OCI-LY3 (cell line): ENCODE results near the gene ZNF160.

ENCODE experiments used
- H2AFZ ChIP-seq: fragments of 200-600, 300-600 bp; shearing (Covaris generic); 2 replicates; pipeline ENCODE4 v1.6.0; 2014; ENCODE audit warnings: antibody characterized with exemption, low read depth, low read length
- H3K27ac ChIP-seq: fragments of 200-600, 300-600 bp; sonication (generic); 2 replicates; pipeline ENCODE4 v1.5.1; 2014; ENCODE audit warnings: mild to moderate bottlenecking, low read length, moderate library complexity, mixed read lengths
- H3K27me3 ChIP-seq: fragments of 200-600, 300-600 bp; sonication (generic); 2 replicates; pipeline ENCODE4 v1.6.1; 2014; ENCODE audit warnings: low read depth, low read length, mixed read lengths
- H3K36me3 ChIP-seq: fragments of 200-600, 300-600 bp; sonication (generic); replicated peaks from 2 replicates; pipeline ENCODE3; 2014; ENCODE audit warnings: low read depth, low read length, mixed read lengths
- H3K4me1 ChIP-seq: fragments of 300-600, 200-600 bp; sonication (generic); 2 replicates; pipeline ENCODE4 v1.6.1; 2014; ENCODE audit warnings: low read length, mixed read lengths
- H3K4me2 ChIP-seq: fragments of 200-600, 300-600 bp; sonication (generic); 2 replicates; pipeline ENCODE4 v1.6.1; 2014; ENCODE audit warnings: low read length, mixed read lengths
- H3K4me3 ChIP-seq: fragments of 300-600, 200-600 bp; sonication (generic); 2 replicates; pipeline ENCODE4 v1.5.1; 2014; ENCODE audit warnings: antibody characterized with exemption, mild to moderate bottlenecking, low read length, moderate library complexity
- H3K79me2 ChIP-seq: fragments of 300-600, 200-600 bp; shearing (Covaris generic); 2 replicates; pipeline ENCODE4 v1.6.1; 2014; ENCODE audit warnings: mild to moderate bottlenecking, low read length, mixed read lengths
- H3K9ac ChIP-seq: fragments of 300-600, 200-600 bp; shearing (Covaris generic); 2 replicates; pipeline ENCODE4 v1.6.0; 2014; ENCODE audit warnings: mild to moderate bottlenecking, low read length, moderate library complexity
- H3K9me3 ChIP-seq: fragments of 200-600, 300-600 bp; shearing (Covaris generic); 2 replicates; pipeline ENCODE4 v1.6.1; 2014; ENCODE audit warnings: low read length, mixed read lengths; ENCODE audit not compliant: insufficient read depth
- H4K20me1 ChIP-seq: fragments of 200-600, 300-600 bp; sonication (generic); 2 replicates; pipeline ENCODE4 v1.6.1; 2016; ENCODE audit warnings: low read length, mixed read lengths; ENCODE audit not compliant: insufficient read depth
- CTCF ChIP-seq: fragments of 200-600, 300-600 bp; sonication (generic); IDR thresholded peaks from 2 replicates; pipeline ENCODE4 v1.5.1; 2014; ENCODE audit warnings: antibody characterized with exemption, low read length, low read depth
- EZH2phosphoT487 ChIP-seq: fragments of 200-600 bp; shearing (Covaris generic); IDR thresholded peaks from 2 replicates; pipeline ENCODE4 v1.6.1; 2018; ENCODE audit warnings: antibody characterized with exemption, mixed run types, low read depth

ZNF160 gene

GRCh38 chr19:53123400-53123799, 20.2 kb upstream of the ZNF160 start:
- H3K27ac ChIP-seq: no peak overlapping the region
- H2AFZ ChIP-seq: no peak overlapping the region
- no peak overlapping the region for H3K4me2 ChIP-seq
- no peak overlapping the region for H3K9ac ChIP-seq
- no peak overlapping the region for H3K4me3 ChIP-seq
- no peaks in the 10 kb centered on the region for H3K4me1 ChIP-seq
- H3K79me2 ChIP-seq: no peaks in the 10 kb centered on the region
- H4K20me1 ChIP-seq: no peaks in the 10 kb centered on the region
- no peaks in the 10 kb centered on the region for H3K27me3 ChIP-seq
- no peaks in the 10 kb centered on the region for H3K36me3 ChIP-seq
- TF ChIP-seq CTCF (no peak), EZH2phosphoT487 (no peak)
- H3K9me3 ChIP-seq: 0 out of 2 replicates have a peak, but pooled peaks cover 2% of the 10 kb centered on the region

- Histone ChIP-seq H3K27ac (no peak overlapping the region), H3K36me3 (no peaks in the 10 kb centered on the region), H3K4me1 (no peaks in the 10 kb centered on the region), H3K79me2 (no peaks in the 10 kb centered on the region), H2AFZ (no peak overlapping the region), H3K4me3 (no peak overlapping the region), H3K9ac (no peak overlapping the region), H3K9me3 (no peaks in the 10 kb centered on the region; the same call in 1 of the 2 replicates), H3K4me2 (no peak overlapping the region), H4K20me1 (no peaks in the 10 kb centered on the region), H3K27me3 (peaks cover 4% of the 10 kb centered on the region; the same call in 1 of the 2 replicates)
- TF ChIP-seq CTCF (no peak), EZH2phosphoT487 (no peak)
Measured at GRCh38 chr19:53112286-53112685, 9.1 kb upstream of the ZNF160 start.

GRCh38 chr19:53109527-53109926, 6.3 kb upstream of the ZNF160 start:
- H3K9me3 ChIP-seq: no peaks in the 10 kb centered on the region; the same call in 1 of the 2 replicates
- no peak overlapping the region for H3K4me2 ChIP-seq
- no peaks in the 10 kb centered on the region for H3K36me3 ChIP-seq
- H4K20me1 ChIP-seq: no peaks in the 10 kb centered on the region
- H3K9ac ChIP-seq: no peak overlapping the region
- TF ChIP-seq CTCF: no peak
- TF ChIP-seq EZH2phosphoT487: no peak
- no peak overlapping the region for H3K27ac ChIP-seq
- H3K79me2 ChIP-seq: no peaks in the 10 kb centered on the region
- H3K4me1 ChIP-seq: no peaks in the 10 kb centered on the region
- H2AFZ ChIP-seq: no peak overlapping the region
- no peak overlapping the region for H3K4me3 ChIP-seq
- peaks cover 4% of the 10 kb centered on the region; the same call in 1 of the 2 replicates for H3K27me3 ChIP-seq

GRCh38 chr19:53102756-53103233, 427 bp downstream of the ZNF160 start:
- Histone ChIP-seq H3K79me2 (peaks cover 52% of the 10 kb centered on the region), H3K9me3 (no peaks in the 10 kb centered on the region), H3K4me1 (peaks cover 11% of the 10 kb centered on the region), H3K4me3 (peak overlapping the region; percentile 94), H3K27me3 (no peaks in the 10 kb centered on the region), H2AFZ (peak overlapping the region; percentile 69; the same call in 1 of the 2 replicates), H3K27ac (peak overlapping the region; percentile 43), H4K20me1 (peaks cover 27% of the 10 kb centered on the region), H3K9ac (peak overlapping the region; percentile 93), H3K36me3 (peaks cover 29% of the 10 kb centered on the region), H3K4me2 (peak overlapping the region; percentile 97)
- TF ChIP-seq CTCF (no peak), EZH2phosphoT487 (no peak)
